Measurements from ENCODE around the gene OAS2.

The OAS2 gene

DNA sequence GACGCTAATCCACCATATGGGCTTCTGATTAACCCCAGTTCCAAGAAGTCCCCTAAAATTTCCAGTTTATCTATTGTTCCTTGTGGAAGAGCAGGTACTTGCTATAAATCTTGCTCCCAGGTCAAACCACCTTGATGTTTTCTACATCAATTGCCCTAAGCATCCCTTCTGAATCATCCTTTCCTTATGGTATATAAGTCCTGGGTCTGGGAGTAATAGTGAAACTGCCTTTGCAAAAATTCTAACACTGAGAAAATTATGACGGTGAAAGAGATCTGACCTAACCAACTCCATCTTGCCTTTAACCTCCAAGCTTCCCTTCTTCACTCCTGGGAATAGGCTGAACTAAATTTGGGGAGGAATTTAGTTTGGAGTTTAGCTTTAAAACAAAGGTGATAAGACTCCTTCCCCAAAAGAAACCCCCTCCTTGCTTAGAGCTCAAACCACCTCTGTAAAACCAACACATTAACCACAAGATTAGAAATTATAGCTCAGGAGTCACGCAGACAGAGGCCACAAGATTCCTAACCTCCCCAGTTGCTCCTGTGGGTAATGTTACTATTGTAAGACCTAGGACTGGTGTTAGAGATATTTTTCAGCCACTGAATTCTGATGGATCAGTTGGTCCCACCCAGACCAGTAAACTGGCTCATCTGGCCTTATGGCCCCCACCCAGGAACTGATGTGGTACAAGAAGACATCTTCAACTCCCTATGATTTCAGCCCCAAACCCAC, 44.4 kb downstream of the OAS2 start:
- no peak for DNase-seq

DNA sequence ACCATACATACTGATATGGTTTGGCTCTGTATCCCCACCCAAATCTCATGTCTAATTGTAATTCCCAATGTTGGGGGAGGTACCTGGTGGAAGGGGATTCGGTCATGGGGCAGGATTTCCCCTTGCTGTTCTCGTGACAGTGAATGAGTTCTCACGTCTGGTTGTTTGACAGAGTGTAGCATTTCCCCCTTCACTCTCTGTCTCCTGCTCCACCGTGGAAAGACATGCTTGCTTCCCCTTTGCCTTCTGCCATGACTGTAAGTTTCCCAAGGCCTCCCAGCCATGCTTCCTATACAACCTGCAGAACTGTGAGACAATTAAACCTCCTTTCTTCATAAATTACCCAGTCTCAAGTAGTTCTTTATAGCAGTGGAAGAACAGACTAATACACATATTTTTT, 49.4 kb downstream of the OAS2 start:
- DNase-seq, result peak; percentile 44 to 53 (median 47)

GRCh38 chr12:113030875-113031525, 52.7 kb downstream of the OAS2 start:
- peak; percentile 58 to 75 (median 73) for DNase-seq

- DNase-seq, result peak in 2 of 3 donors; percentile 41 to 42
Measured at GRCh38 chr12:113039911-113040445, 61.7 kb downstream of the OAS2 start.

DNA sequence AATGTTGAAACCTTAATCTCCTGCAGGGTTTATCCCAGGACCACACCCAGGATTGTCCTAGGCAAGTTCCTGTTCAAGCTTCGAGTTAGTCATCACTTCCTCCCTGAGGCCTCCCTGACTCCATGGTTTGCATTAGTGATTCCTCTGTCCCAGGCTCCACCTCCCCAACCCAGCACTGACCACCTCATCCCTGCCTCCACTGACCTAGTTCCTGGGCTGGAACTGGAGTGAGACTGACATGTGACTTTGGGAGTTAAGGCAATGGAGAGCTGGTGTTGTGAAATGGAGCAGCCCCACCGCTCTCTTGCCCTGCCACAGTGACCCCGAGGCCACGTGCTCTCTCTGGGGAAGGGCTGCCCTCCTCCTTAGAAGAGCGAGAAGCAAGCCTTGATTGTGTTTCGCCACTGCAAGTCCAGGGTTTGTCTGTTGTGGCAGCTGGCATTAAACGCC, 62.4 kb downstream of the OAS2 start:
- DNase-seq, result peak; percentile 93 to 95 (median 93)

DNA sequence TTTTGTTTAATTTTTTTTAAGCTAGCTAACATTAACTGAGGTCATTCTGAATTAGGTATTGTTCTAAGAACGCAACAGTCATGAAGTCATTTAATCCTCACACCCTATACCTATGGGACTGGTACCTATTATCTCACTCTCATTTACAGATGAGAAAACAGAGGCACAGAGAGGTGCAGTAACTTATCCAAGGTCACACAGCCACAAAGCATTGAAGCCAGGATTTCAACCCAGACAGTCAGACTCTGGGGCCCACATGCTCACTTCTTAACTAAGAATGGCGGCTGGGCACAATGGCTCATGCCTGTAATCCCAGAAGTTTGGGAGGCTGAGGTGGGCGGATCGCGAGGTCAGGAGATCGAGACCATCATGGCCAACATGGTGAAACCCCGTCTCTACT, 63.2 kb downstream of the OAS2 start:
- no peak for DNase-seq

GRCh38 chr12:113043240-113043639, 64.9 kb downstream of the OAS2 start:
- DNase-seq, result no peak

- no peak for DNase-seq
Measured at GRCh38 chr12:113044516-113044915, 66.2 kb downstream of the OAS2 start.

DNA sequence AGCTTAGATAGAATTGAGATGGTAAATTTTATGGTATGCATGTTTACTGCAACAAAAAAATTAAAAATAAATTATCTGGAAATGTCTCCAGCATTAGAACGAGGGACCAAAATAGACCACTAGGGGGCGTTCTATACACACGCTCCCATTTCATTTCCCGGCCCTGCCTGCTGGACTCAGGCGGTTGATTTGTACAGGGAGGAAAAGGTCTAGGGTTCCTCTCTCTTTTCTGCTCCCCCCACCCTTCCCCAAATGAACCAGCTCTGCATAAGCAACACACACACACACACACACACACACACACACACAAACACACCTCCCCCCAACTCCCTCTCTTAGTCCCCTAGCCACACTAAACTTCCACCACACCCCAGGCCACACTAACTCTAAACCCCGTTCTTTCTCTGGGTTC, 70.4 kb downstream of the OAS2 start:
- peak; percentile 81 to 90 (median 88) for DNase-seq

DNA sequence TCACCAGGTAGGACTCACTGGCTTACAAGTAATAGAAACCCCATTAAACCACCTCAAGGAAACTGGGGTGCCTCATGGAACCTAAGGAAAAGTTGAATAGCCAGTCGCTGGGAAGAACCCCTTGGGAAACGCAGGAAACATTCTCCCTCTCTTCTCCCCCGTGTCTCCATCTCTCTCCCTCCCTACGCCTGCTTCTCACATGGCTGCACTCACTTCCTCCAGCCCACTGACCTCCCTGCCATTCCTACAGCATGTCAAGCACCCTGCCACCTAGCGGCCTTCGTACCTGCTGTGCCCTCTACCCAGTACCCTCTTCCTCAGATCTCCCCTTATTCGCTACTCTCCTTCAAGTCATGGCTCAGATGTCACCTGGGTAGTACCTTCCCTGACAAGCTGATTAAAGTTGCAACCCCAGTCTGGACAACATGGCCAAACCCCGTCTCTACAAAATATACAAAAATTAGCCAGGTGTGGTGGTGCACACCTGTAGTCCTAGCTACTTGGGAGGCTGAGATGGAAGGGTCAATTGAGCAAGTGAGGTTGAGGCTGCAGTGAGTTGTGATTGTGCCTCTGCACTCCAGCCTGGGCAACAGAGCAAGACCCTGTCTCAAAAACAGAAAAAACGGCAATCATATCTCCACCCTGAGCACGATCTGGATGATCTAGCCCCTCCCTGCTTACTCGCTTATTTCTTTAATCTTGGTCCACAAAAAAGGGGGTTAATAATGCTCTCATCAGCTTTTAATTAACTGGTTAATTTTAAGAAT, 71.8 kb downstream of the OAS2 start:
- DNase-seq, result peak; percentile 30 to 50 (median 31)

DNA sequence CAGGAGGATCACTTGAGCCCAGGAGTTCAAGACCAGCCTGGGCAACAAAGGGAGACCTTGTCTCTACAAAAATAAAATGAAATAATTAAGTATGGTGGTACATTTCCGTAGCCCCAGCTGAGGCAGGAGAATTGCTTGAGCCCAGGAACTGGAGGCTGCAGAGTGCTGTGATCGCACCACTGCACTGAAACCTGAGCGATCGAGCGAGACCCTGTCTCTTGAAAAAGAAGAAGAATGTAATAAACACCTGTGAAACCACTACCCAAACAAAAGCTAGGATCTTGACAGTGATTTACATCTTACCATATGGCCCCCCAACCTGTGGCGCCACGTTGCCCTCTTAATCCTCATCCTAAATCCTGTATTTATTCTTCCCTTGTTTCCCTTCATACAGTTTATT, 72.5 kb downstream of the OAS2 start:
- DNase-seq, result no peak

GRCh38 chr12:113051759-113052158, 73.4 kb downstream of the OAS2 start:
- DNase-seq, result no peak

DNA sequence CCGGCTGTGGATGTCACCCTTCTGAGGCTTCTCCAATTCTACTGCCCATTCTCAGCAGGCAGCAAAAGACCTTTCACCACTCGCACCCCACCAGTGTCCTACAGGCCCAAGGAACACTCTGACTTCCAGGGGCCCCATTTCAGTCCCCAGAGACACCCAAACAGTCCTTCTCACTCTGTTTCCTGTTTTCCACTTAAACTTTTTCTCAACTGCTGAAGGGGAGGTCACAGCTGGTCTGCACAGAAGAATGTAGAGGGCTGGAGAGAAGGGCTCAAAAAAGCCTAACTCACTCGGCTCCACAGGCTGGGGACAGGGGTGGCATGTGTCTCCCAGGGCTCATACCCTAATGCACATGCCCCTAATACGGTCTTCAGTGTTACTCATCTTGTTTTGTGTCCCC, 74.0 kb downstream of the OAS2 start:
- DNase-seq, result no peak

DNA sequence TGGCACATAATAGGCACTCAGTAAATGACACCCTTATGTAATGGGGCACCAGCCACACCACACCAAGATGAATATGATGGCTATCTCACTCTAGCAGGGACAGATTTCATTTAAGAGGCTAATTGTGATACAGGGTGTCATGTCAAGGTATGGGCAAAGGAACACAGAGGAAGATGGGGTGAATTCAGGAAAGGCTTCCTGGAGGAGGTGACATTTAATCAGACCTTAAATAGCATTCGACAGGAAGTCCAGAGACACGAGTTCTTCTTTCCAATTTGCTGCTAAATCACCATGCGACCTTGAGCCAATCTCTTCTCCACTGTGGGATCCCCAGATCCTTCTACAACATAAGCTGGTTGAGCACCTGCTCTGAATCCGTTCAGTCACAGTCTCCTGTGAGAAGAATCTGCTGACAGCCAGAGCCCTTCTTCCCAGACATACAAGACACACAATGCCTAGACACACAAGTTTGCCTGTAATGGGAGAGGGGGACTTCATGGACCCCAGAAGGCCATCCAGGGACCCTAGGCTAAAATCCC, 76.7 kb downstream of the OAS2 start:
- DNase-seq, result no peak

DNA sequence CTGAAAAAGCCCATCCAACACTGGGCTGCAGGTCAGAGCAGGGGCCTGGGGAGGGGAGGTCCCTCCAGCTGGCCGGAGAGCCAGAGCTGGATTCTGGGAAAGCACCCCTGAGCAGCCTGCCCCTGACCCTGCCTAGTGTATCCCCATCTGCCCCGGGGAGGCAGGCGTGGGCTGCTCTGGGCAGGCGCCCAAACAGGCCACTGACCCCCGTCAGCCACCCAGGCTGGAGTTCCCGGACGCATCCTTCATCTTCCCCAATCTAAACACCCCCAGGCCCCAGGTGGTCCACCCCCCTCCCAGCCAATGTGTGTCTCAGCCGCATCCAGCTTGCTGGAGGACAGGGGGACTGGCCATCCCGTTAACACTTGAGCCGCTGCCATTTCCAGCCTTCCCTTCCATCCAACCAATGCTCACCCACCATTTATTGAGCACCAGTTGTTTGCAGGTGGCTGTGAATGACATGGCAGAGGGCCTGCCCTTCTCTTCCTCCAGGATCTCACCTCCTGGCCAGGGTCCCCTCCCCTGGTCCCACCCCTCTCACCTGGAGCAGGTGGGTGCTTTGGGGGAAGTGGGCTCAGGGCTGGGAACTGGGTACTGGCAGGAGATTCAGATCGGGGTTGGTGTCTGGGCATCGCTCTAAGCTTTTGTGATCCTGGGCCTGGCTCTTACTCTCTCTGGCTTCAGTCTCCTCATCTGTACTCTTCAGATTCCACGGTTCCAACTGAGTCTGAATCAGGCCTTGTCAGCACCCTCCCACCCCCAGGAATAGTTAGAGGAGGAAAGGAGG, 77.5 kb downstream of the OAS2 start:
- no peak for DNase-seq

- DNase-seq, result no peak
Measured at GRCh38 chr12:113056381-113056630, 78.0 kb downstream of the OAS2 start.

DNA sequence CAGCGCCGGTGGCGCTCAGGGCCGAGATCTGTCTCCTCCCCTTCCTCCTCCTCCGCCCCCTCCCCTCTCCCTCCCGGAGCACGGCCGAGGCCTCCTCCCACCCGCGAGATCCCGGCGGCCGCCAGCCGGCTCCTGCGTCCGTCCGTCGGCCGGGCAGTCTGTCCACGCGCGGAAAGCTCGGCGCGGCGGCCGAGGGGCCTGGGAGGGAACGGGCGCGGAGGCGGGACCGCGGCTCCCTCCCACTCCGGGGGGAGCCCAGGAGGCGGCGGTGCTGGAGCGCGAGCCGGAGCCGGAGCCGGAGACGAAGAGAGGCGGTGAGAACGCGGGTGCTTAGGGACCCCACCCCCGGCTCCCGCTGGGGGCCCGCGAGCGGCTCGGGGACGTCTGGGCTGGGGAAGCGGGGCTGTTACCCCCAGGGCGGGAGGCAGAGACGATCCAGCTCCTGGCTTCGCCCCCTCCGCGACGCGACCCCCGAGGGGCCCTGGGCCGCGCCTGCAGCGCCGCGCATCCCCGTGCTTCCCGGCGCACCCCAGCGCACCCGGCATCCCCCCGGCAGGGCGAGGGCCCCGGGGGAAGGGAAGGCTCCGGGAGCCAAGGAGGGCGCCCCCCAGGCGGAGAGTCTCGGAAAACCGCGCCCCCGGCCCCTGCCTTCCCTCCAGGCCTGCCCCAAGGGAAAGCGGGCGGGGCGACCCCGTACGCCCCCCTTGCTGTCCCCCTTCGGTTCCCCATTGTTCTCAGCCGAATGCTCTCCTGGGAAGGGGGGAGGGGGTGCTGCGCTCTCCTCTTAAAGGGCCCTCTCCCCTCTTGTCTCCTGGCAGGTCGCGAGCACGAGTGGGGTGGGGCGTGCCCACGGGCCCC, 78.5 kb downstream of the OAS2 start, which contains the start of gene DTX1:
DTX1 (plus strand) TSS at position 100 of the 858 bp plus-strand sequence. CDS start 1,463 bp downstream, outside the sequence.
- DNase-seq, result peak; percentile 27 to 58 (median 27)

GRCh38 chr12:113057565-113058485, 79.5 kb downstream of the OAS2 start:
- no peak for DNase-seq

DNA sequence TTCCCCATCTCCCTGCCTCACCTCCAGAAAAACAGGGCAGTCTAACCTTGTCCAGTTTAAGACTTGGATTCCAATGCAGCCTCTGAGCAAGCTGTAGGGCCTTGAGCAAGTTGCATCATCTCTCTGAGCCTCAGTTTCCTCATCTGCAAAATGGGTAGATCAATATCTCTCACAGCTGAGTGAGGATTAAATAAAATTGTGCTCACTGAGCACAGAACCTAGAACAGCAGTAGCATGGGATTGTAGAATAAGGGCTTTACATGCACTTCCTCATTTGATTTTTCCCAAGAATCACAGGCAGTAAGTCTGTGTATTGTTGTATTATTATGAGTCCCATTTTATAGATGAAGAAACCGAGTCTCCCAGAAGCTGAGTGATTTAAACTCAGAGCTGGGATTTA, 80.2 kb downstream of the OAS2 start:
- no peak for DNase-seq

DNA sequence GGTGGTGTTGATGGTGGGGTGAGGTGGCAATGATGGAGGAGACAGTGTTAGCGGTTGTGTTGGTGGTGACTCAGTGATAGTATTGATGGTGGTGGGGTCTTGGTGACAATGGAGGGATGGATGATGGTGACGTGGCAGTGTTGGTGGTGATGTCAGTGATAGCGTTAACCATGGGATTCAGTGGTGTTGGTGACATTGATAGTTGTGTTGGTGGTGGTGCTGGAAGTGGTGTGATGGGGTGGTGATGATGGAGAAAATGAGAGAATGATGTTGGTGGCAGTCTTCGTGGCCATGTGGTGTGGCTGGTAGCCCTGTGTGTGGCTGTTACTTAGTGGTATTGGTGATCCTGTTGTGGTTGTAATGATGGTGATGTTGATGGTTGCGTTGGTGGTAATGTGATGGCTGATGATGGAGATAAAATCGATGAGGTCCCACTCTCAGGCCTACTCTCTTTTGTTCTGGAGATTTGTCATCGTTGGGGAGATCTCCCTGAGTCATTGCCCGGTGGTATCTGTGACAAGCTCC, 80.8 kb downstream of the OAS2 start:
- no peak for DNase-seq
